Ishikawa (cell line): ENCODE data around the gene MRPL1.
A peak's percentile ranks its signal among the peaks of the same experiment; 100 is the strongest.

ENCODE experiments used
- CEBPB ChIP-seq: IDR thresholded peaks from 2 replicates; pipeline ENCODE4 v1.6.1; 2012
- CREB1 ChIP-seq: IDR thresholded peaks from 2 replicates; pipeline ENCODE4 v1.6.1; 2012; ENCODE audit warnings: low read depth
- EGR1 ChIP-seq: IDR thresholded peaks from 2 replicates; pipeline ENCODE4 v1.6.1; 2012
- EP300 ChIP-seq: IDR thresholded peaks from 2 replicates; pipeline ENCODE4 v1.6.1; 2012; ENCODE audit warnings: borderline replicate concordance
- FOXM1 ChIP-seq: IDR thresholded peaks from 2 replicates; pipeline ENCODE4 v1.6.1; 2012; ENCODE audit warnings: low read depth, borderline replicate concordance
- MAX ChIP-seq: IDR thresholded peaks from 2 replicates; pipeline ENCODE4 v1.6.1; 2012
- NFIC ChIP-seq: IDR thresholded peaks from 2 replicates; pipeline ENCODE4 v1.6.1; 2012
- RAD21 ChIP-seq: IDR thresholded peaks from 2 replicates; pipeline ENCODE4 v1.6.1; 2012; ENCODE audit warnings: low read depth
- REST ChIP-seq: IDR thresholded peaks from 2 replicates; pipeline ENCODE4 v1.6.1; 2012; ENCODE audit warnings: low read depth, mild to moderate bottlenecking
- TAF1 ChIP-seq: IDR thresholded peaks from 2 replicates; pipeline ENCODE4 v1.6.1; 2012; ENCODE audit warnings: low read depth, mild to moderate bottlenecking
- TCF12 ChIP-seq: IDR thresholded peaks from 2 replicates; pipeline ENCODE4 v1.6.1; 2012; ENCODE audit warnings: low read depth
- TEAD4 ChIP-seq: IDR thresholded peaks from 2 replicates; pipeline ENCODE4 v1.6.1; 2012
- USF1 ChIP-seq: IDR thresholded peaks from 2 replicates; pipeline ENCODE4 v1.6.1; 2012
- YY1 ChIP-seq: IDR thresholded peaks from 2 replicates; pipeline ENCODE4 v1.6.1; 2012; ENCODE audit warnings: low read depth
- ZBTB7A ChIP-seq: IDR thresholded peaks from 2 replicates; pipeline ENCODE4 v1.6.1; 2012; ENCODE audit warnings: low read depth

MRPL1 gene

GRCh38 chr4:77818073-77818601 lies 44.5 kb upstream of the MRPL1 start:
- TF ChIP-seq USF1 (no peak), EP300 (0 out of 2 replicates have a peak, but pooled peaks have one; percentile 6), NFIC (no peak)

- TF ChIP-seq CEBPB = no peak
- peak; percentile 54 for TF ChIP-seq TAF1
- no peak for TF ChIP-seq TCF12
- TF ChIP-seq RAD21 = no peak
- no peak for TF ChIP-seq REST
- no peak for TF ChIP-seq NFIC
- 0 out of 2 replicates have a peak, but pooled peaks have one; percentile 18 for TF ChIP-seq USF1
- no peak for TF ChIP-seq CREB1
- TF ChIP-seq EGR1 = peak; percentile 27; the same call in 1 of the 2 replicates
- no peak; the same call in 1 of the 2 replicates for TF ChIP-seq TEAD4
- no peak for TF ChIP-seq FOXM1
- peak; percentile 13 for TF ChIP-seq MAX
- peak; percentile 65 for TF ChIP-seq YY1
- TF ChIP-seq ZBTB7A = peak; percentile 71; the same call in 1 of the 2 replicates
- TF ChIP-seq EP300 = no peak
Observed at GRCh38 chr4:77818602-77819403, 43.8 kb upstream of the MRPL1 start, which contains the start of gene CNOT6L. Gene CNOT6L, minus strand, starts transcription at chr4:77819368. Its CDS starts 60 bp downstream, at chr4:77819308.

- TF ChIP-seq CREB1 (no peak), RAD21 (no peak), TCF12 (no peak), EGR1 (no peak), YY1 (no peak), EP300 (no peak), REST (no peak), TAF1 (no peak), TEAD4 (no peak), ZBTB7A (no peak)
Observed at GRCh38 chr4:77819404-77819842, 43.2 kb upstream of the MRPL1 start.

GRCh38 chr4:77819843-77820648 lies 42.6 kb upstream of the MRPL1 start:
- TF ChIP-seq TEAD4 = 0 out of 2 replicates have a peak, but pooled peaks have one; percentile 2
- TF ChIP-seq TCF12 = 0 out of 2 replicates have a peak, but pooled peaks have one; percentile 12
- no peak for TF ChIP-seq RAD21
- no peak for TF ChIP-seq FOXM1
- no peak for TF ChIP-seq USF1
- TF ChIP-seq NFIC = no peak
- peak; percentile 41; the same call in 1 of the 2 replicates for TF ChIP-seq MAX
- peak; percentile 69 for TF ChIP-seq TAF1
- TF ChIP-seq YY1 = 0 out of 2 replicates have a peak, but pooled peaks have one; percentile 32
- TF ChIP-seq CREB1 = 0 out of 2 replicates have a peak, but pooled peaks have one; percentile 11
- TF ChIP-seq CEBPB = no peak
- TF ChIP-seq REST = no peak
- no peak for TF ChIP-seq EP300
- TF ChIP-seq EGR1 = peak; percentile 56; the same call in 1 of the 2 replicates
- TF ChIP-seq ZBTB7A = no peak
